ENCODE data around the gene BLACAT1. TPM values are rescaled to one million over a fixed set of nuclear protein-coding genes. Genes with fewer than 3 reads are reported as not detected.

The BLACAT1 gene
- total and polyA plus RNA-seq, 2 of the 4 experiments (the other 2 are of a cell fraction): under 0.01 to 0.05 TPM

DNA sequence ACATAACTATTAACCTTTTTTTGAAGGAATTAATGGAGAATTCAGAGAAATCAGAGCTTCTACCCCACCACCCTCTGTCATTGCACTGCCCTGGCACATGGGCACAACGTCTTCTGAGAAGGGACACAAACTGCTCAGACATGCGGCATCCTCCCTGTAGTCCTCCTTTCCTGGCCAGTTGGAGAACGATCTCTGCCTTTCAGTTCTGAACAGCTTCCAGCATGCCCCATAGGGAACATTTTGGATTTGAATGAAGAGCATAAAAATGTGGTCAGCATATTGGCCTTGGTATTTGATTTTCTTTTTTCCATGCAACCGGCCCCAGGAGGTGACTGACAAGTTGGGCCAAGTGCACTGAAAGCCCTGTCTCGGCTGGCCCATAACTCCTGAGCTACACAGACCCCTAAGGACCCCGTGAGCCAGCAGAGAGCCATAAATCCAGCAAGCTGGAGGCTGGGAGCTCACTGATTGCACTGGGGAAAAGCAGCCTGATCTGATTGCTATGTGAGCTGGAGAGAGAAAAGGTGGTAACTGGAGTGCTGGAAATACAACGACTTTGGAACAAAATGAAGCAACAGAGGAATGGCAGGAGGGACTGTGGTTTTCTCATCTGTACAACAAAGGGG lies 10.9 kb upstream of the BLACAT1 start:
- in situ Hi-C loops (cut with MboI; ENCODE audit: low sequenced_read_pairs) (no loop called here), intact Hi-C loops (cut with micrococcal nuclease) (no loop called here), dilution Hi-C loops (cut with HindIII; ENCODE audit: low sequenced_read_pairs, unreplicated experiment) (no loop called here)
- TF ChIP-seq BHLHE40 (IDR thresholded peaks at IDR 0.05; ENCODE audit: low read depth, low read length) (no peak), RAD21 (IDR thresholded peaks at IDR 0.05; ENCODE audit: low read length) (no peak), MAFK (IDR thresholded peaks at IDR 0.05; ENCODE audit: low read depth, low read length) (no peak), CEBPB (IDR thresholded peaks at IDR 0.05; ENCODE audit: low read depth, low read length) (no peak), RCOR1 (IDR thresholded peaks at IDR 0.05; ENCODE audit: insufficient replicate concordance, low read length) (no peak), RFX5 (IDR thresholded peaks at IDR 0.05; ENCODE audit: low read depth, low read length) (no peak), FOS (IDR thresholded peaks at IDR 0.05; ENCODE audit: low read depth, low read length) (no peak), SMC3 (IDR thresholded peaks at IDR 0.05; ENCODE audit: low read depth, low read length) (no peak), MAZ (IDR thresholded peaks at IDR 0.05; ENCODE audit: borderline replicate concordance, low read depth, low read length) (no peak), POLR2A (IDR thresholded peaks at IDR 0.05; ENCODE audit: low read depth, low read length) (no peak)
- TF ChIP-seq, protein P1, sequence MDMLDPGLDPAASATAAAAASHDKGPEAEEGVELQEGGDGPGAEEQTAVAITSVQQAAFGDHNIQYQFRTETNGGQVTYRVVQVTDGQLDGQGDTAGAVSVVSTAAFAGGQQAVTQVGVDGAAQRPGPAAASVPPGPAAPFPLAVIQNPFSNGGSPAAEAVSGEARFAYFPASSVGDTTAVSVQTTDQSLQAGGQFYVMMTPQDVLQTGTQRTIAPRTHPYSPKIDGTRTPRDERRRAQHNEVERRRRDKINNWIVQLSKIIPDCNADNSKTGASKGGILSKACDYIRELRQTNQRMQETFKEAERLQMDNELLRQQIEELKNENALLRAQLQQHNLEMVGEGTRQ (IDR thresholded peaks at IDR 0.05; ENCODE audit: low read depth, low read length): no peak
- TF ChIP-seq, protein P2, sequence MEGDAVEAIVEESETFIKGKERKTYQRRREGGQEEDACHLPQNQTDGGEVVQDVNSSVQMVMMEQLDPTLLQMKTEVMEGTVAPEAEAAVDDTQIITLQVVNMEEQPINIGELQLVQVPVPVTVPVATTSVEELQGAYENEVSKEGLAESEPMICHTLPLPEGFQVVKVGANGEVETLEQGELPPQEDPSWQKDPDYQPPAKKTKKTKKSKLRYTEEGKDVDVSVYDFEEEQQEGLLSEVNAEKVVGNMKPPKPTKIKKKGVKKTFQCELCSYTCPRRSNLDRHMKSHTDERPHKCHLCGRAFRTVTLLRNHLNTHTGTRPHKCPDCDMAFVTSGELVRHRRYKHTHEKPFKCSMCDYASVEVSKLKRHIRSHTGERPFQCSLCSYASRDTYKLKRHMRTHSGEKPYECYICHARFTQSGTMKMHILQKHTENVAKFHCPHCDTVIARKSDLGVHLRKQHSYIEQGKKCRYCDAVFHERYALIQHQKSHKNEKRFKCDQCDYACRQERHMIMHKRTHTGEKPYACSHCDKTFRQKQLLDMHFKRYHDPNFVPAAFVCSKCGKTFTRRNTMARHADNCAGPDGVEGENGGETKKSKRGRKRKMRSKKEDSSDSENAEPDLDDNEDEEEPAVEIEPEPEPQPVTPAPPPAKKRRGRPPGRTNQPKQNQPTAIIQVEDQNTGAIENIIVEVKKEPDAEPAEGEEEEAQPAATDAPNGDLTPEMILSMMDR (conservative IDR thresholded peaks at IDR 0.05; ENCODE audit: low read depth, low read length): no peak
- Histone ChIP-seq H2AK5ac (ENCODE audit: low read depth, low read length) (no peak overlapping the region), H3K18ac (ENCODE audit: low read depth, low read length) (no peak overlapping the region), H3K14ac (replicated peaks; ENCODE audit: low read depth, low read length) (no peak overlapping the region), H4K20me1 (ENCODE audit: insufficient read depth, low read length) (no peaks in the 10 kb centered on the region), H3K23ac (ENCODE audit: low read depth, low read length) (no peak overlapping the region), H2BK120ac (ENCODE audit: low read depth, low read length) (no peak overlapping the region), H4K8ac (ENCODE audit: low read depth in 2 of 2, low read length in 2 of 2) (no peak overlapping the region), H3K27ac (ENCODE audit: insufficient read depth, low read length) (no peak overlapping the region), H3K36me3 (ENCODE audit: control insufficient read depth, insufficient read depth, low read length) (no peaks in the 10 kb centered on the region), H2BK5ac (ENCODE audit: low read depth, low read length, poor library complexity, severe bottlenecking) (no peak overlapping the region), H3K4me3 (ENCODE audit: insufficient read depth, low read depth, low read length) (no peak overlapping the region), H3K4me1 (ENCODE audit: control insufficient read depth, insufficient read depth, low read length) (no peaks in the 10 kb centered on the region), H2AK9ac (replicated peaks; ENCODE audit: low read depth, low read length, poor library complexity) (no peak overlapping the region), H3K27me3 (ENCODE audit: control insufficient read depth, insufficient read depth, low read length) (peaks cover 40% of the 10 kb centered on the region), H4K5ac (ENCODE audit: low read depth, low read length) (no peak overlapping the region), H3K9me1 (ENCODE audit: insufficient read depth, low read length) (no peaks in the 10 kb centered on the region), H4K91ac (ENCODE audit: insufficient read depth, low read depth, low read length) (no peak overlapping the region), H3K56ac (ENCODE audit: extremely low read depth, insufficient read depth, low read length) (no peak overlapping the region), H2AFZ (replicated peaks; ENCODE audit: low read length, poor library complexity) (no peak overlapping the region), H3K79me1 (ENCODE audit: low read depth in 1 of 2, low read length in 2 of 2) (no peaks in the 10 kb centered on the region), H2BK15ac (ENCODE audit: low read depth, low read length) (no peak overlapping the region), H3K9ac (ENCODE audit: low read depth, low read length) (no peak overlapping the region), H2BK20ac (ENCODE audit: low read depth, low read length) (no peak overlapping the region), H3K4ac (ENCODE audit: low read depth, low read length) (no peak overlapping the region), H3K9me3 (ENCODE audit: control insufficient read depth, insufficient read depth, low read length) (no peaks in the 10 kb centered on the region), H3K4me2 (ENCODE audit: low read depth, low read length) (no peak overlapping the region)
- DNase-seq: no peak
- POLR2A ChIA-PET (ENCODE audit: unreplicated experiment): no interaction called here
- BruUV-seq (replicated peaks): no TSS peak
- CTCF ChIA-PET: interaction anchor here (0.6 to 0.8 kb wide), 2 partner anchors 25 to 46 kb away, joined by 3 to 4 read pairs; no protein-coding TSS in a partner anchor
- no peak for ATAC-seq (ENCODE audit: low read depth)
- 8% methylated on average over 2 of the region's 7 CpGs; no CpG with 5 or more reads in 1 of the 2 experiments for WGBS, 2 experiments (ENCODE audit: extremely low coverage in 2 of 2, insufficient read length in 1 of 2)

All from IMR-90 (cell line).